K562 (cell line): Measurements from ENCODE around the gene VAMP8. TPM values are rescaled to one million over a fixed set of nuclear protein-coding genes. Genes with fewer than 3 reads are reported as not detected.

Experiments
- ATAC-seq: fragments of 200-7000 bp; cut with Tn5 transposase; 3 replicates; pipeline ENCODE4 v1.9.1; 2020; ENCODE audit warnings: moderate library complexity
- BruUV-seq: library from RNA; stranded (reverse); fragments of 400-500 nt; replicated peaks from 2 replicates; lab custom pipeline; 2021; lab: Mats Ljungman, UMichigan
- CTCF ChIA-PET: fragments of 300-600 bp; formaldehyde crosslinking; extraction: SDS; loops from one replicate; lab custom pipeline; 2021; ENCODE audit warnings: low intra/inter-chr PET ratio; lab: Yijun Ruan, JAX
- POLR2A ChIA-PET: fragments of 300-600, 350-650 bp; sonication (Branson Sonifier 250); formaldehyde crosslinking; extraction: SDS; loops from one replicate; lab custom pipeline; 2021; ENCODE audit warnings: antibody characterized with exemption, inconsistent platforms; lab: Yijun Ruan, JAX
- DNase-seq, 4 experiments: peaks; one replicate each; pipeline versions ENCODE4 v3.0.0 to v3.0.0-alpha.2; 2011 to 2018; ENCODE audit warnings: low spot score in 3 of 4, mixed read lengths in 3 of 4; ENCODE audit errors: extremely low read depth in 1 of 4
- FAIRE-seq: peaks from 2 replicates; lab custom pipeline; 2011; peaks lifted over from hg19 to GRCh38; lab: Jason Lieb, UNC
- H2AFZ ChIP-seq: 2 replicates; pipeline ENCODE4 v1.6.0; 2011; ENCODE audit warnings: low read depth, low read length, control low read depth, inconsistent platforms
- H3K27ac ChIP-seq: fragments of 200-600 bp; 3 replicates; pipeline ENCODE4 v1.8.0; 2011; ENCODE audit warnings: low read depth, mild to moderate bottlenecking, control low read depth, inconsistent platforms, low read length, moderate library complexity, mixed read lengths; ENCODE audit errors: extremely low read depth
- H3K27me3 ChIP-seq, 2 experiments: fragments of 300-600 bp in 1 of 2; 2 replicates in 1 of 2; 3 replicates in 1 of 2; pipeline versions ENCODE4 v1.6.0 to v1.8.0; 2011; ENCODE audit warnings: inconsistent platforms in 2 of 2, low read length in 2 of 2, mild to moderate bottlenecking in 1 of 2, mixed read lengths in 1 of 2, moderate library complexity in 1 of 2; ENCODE audit not compliant: control insufficient read depth in 2 of 2, insufficient read depth in 2 of 2
- H3K36me3 ChIP-seq: fragments of 300-600 bp; 3 replicates; pipeline ENCODE4 v1.8.0; 2011; ENCODE audit warnings: mild to moderate bottlenecking, low read length, inconsistent platforms; ENCODE audit not compliant: control insufficient read depth, insufficient read depth
- H3K4me1 ChIP-seq, 2 experiments: fragments of 200-600 bp in 1 of 2; replicated peaks in 1 of 2; 2 replicates in 1 of 2; 3 replicates in 1 of 2; pipeline versions ENCODE4 v1.5.1 to v1.8.0; 2011; ENCODE audit warnings: inconsistent platforms in 2 of 2, low read length in 2 of 2, mild to moderate bottlenecking in 1 of 2, mixed read lengths in 1 of 2, moderate library complexity in 1 of 2; ENCODE audit not compliant: control insufficient read depth in 2 of 2, insufficient read depth in 2 of 2
- H3K4me2 ChIP-seq: 2 replicates; pipeline ENCODE4 v1.6.1; 2011; ENCODE audit warnings: low read length, control low read depth, inconsistent platforms, mixed read lengths; ENCODE audit not compliant: insufficient read depth
- H3K4me3 ChIP-seq: fragments of 200-600 bp; sonication (generic), shearing (Covaris generic); 2 replicates; pipeline ENCODE4 v1.5.1; 2016; ENCODE audit warnings: control low read depth, inconsistent platforms
- H3K79me2 ChIP-seq: fragments of 200-600 bp; 3 replicates; pipeline ENCODE4 v1.8.0; 2011; ENCODE audit warnings: low read length, inconsistent platforms; ENCODE audit not compliant: control insufficient read depth, insufficient read depth
- H3K9ac ChIP-seq, 2 experiments: 2 replicates each; pipeline versions ENCODE4 v1.6.0 to v1.6.1; 2011; ENCODE audit warnings: low read depth in 2 of 2, low read length in 2 of 2, control low read depth in 1 of 2, inconsistent platforms in 1 of 2, mild to moderate bottlenecking in 1 of 2, mixed read lengths in 1 of 2; ENCODE audit not compliant: insufficient read depth in 1 of 2
- H3K9me1 ChIP-seq: one replicate; pipeline ENCODE4 v1.6.0; 2011; ENCODE audit warnings: inconsistent platforms, mild to moderate bottlenecking, low read length, moderate library complexity; ENCODE audit not compliant: control insufficient read depth, insufficient read depth
- H3K9me3 ChIP-seq: replicated peaks from 2 replicates; pipeline ENCODE4 v1.5.1; 2011; ENCODE audit warnings: low read depth, low read length, inconsistent platforms; ENCODE audit not compliant: control insufficient read depth, insufficient read depth
- H4K20me1 ChIP-seq: replicated peaks from 2 replicates; pipeline ENCODE4 v1.6.1; 2011; ENCODE audit warnings: low read length, inconsistent platforms, mixed read lengths; ENCODE audit not compliant: control insufficient read depth, insufficient read depth
- JUN ChIP-seq, 2 experiments: sonication (generic) in 1 of 2; formaldehyde crosslinking in 1 of 2; IDR thresholded peaks; 2 replicates each; pipeline versions ENCODE4 v1.6.1 to v1.8.0; 2012 to 2022; ENCODE audit warnings: borderline replicate concordance in 2 of 2, mild to moderate bottlenecking in 2 of 2, improper control_type of control experiment in 1 of 2, low read depth in 1 of 2, low read length in 1 of 2, missing genetic modification reagents in 1 of 2
- POLR2G ChIP-seq: fragments of 200-400 bp; formaldehyde crosslinking; IDR thresholded peaks from 2 replicates; pipeline ENCODE4 v1.6.1; 2017; ENCODE audit warnings: low read depth, mild to moderate bottlenecking, antibody characterized with exemption, low read length, moderate library complexity
- RBFOX2 ChIP-seq: fragments of 200-400 bp; formaldehyde crosslinking; IDR thresholded peaks from 2 replicates; pipeline ENCODE4 v1.6.1; 2017; ENCODE audit warnings: low read depth, mild to moderate bottlenecking, low read length, moderate library complexity
- WGBS: fragments of 100-300 bp; shearing (Covaris generic); methylation state at CpG from one replicate; pipeline ENCODE4 v1.1.6; 2016; ENCODE audit warnings: low coverage, mixed read lengths; ENCODE audit not compliant: insufficient coverage; ENCODE audit errors: missing lambda C conversion rate; 5-methylcytosine and 5-hydroxymethylcytosine counted together
- in situ Hi-C: fragments of 300-500 bp; cut with MboI; formaldehyde crosslinking; loops from 4 replicates; pipeline ENCODE4 v1.15.0; 2018; ENCODE audit warnings: inconsistent platforms, mixed read lengths
- intact Hi-C: fragments of 100-400 bp; cut with micrococcal nuclease; formaldehyde crosslinking; loops from 2 replicates; pipeline ENCODE4 v1.14.2; 2022
- polyA plus RNA-seq, 8 experiments: library from polyadenylated mRNA; depleted of rRNA in 4 of 8; stranded (reverse) in 5 of 8; unstranded in 3 of 8; fragments of >200 nt; fragmentation: Nextera tagmentation in 2 of 8; fragmentation: Illumina TruSeq in 1 of 8; extraction: Ambion mirVana in 2 of 8; extraction: Trizol in 1 of 8; gene quantifications; 2 replicates each; pipeline versions ENCODE4 v1.2.1 to v1.2.3, GENCODE V29; 2011 to 2014; ENCODE audit warnings: inconsistent platforms in 1 of 8, missing spikeins in 1 of 8
- total RNA-seq, 7 experiments: library from RNA; depleted of rRNA in 6 of 7; stranded (reverse); fragments of >200 nt in 6 of 7; fragmentation: Illumina TruSeq in 2 of 7; extraction: Trizol in 2 of 7; gene quantifications; 2 replicates each; pipeline versions ENCODE4 v1.2.1 to v1.2.3, GENCODE V29; 2011 to 2021; ENCODE audit warnings: low replicate concordance in 1 of 7
- TF ChIP-seq, protein P1 (sequence below): fragments of 250-450 bp; sonication (Bioruptor Pico); IDR thresholded peaks from 2 replicates; pipeline ENCODE4 v1.4.0; 2020; ENCODE audit warnings: mild to moderate bottlenecking
- TF ChIP-seq, protein P2 (sequence below), 2 experiments: fragments of 450-650 bp; IDR thresholded peaks; 2 replicates each; pipeline ENCODE4 v1.6.1; 2016

Gene VAMP8
- total and polyA plus RNA-seq, 9 of the 15 experiments (the other 6 are each of a cell fraction or from before 2014, with no cell fraction given) = 107 to 571 (median 248) TPM

DNA sequence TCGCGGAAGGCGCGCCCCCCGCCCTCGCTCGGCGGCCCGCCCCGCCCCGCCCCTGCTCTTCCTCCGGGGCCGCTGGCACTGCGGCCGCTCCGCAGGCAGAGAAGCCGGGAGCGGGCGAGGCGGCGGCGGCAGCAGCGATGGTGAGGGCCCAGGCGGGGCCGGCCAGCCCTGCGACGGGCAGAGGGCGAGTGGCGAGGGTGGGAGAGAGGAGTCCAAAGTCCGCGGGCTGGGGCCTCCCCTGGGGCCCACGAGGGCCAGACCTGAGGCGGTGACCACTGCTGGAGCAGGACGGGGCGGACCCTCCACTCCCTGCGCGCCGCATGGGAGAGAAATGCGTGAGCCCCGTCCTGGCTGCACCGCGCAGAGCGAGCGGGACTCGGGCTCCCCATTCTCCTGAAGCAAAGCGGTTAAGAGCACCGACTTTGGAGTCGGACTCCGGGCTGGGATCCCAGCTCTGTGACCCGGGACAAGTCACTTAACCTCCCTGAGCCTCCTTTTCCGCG, 7.0 kb downstream of the VAMP8 start, which contains the start of gene VAMP5:
Gene VAMP5 (plus strand): TSS at position 78 of the 503 bp plus-strand sequence. CDS start 60 bp downstream, at position 138.
- BruUV-seq = no TSS peak
- ChIA-PET POLR2A (interaction anchor here (1.1 to 2.3 kb wide), 3 partner anchors 10 to 38 kb away, joined by 5 to 8 read pairs (median 6); partner anchors contain the start of gene RNF181), CTCF (no interaction called here)
- in situ Hi-C loops = no loop called here
- ATAC-seq (no peak), DNase-seq (no peak), FAIRE-seq (no peak)
- Histone ChIP-seq H3K4me2 (peak within 1 kb of the TSS; percentile 58), H2AFZ (no peak within 1 kb of the TSS), H3K9me3 (no peaks in the 10 kb centered on the region), H3K9ac (peak within 1 kb of the TSS; percentile 56 to 74; a peak in 2 of 4 replicates), H4K20me1 (no peaks in the 10 kb centered on the region), H3K4me3 (no peak within 1 kb of the TSS), H3K27ac (peak within 1 kb of the TSS; percentile 81), H3K4me1 (peaks cover 39 to 50% of the 10 kb centered on the region in 2 experiments), H3K9me1 (peaks cover 11% of the 10 kb centered on the region), H3K27me3 (no peaks in the 10 kb centered on the region), H3K79me2 (peaks cover 9% of the 10 kb centered on the region), H3K36me3 (peaks cover 42% of the 10 kb centered on the region; the same call in 2 of the 3 replicates)
- TF ChIP-seq RBFOX2 (peak; percentile 59), POLR2G (peak; percentile 58), JUN (IDR thresholded peaks at IDR 0.05; ENCODE audit: borderline replicate concordance, low read depth, low read length) (no peak), JUN (CRISPR knock-in tag; IDR thresholded peaks at IDR 0.05; ENCODE audit: borderline replicate concordance) (no peak)
- TF ChIP-seq, protein P1, sequence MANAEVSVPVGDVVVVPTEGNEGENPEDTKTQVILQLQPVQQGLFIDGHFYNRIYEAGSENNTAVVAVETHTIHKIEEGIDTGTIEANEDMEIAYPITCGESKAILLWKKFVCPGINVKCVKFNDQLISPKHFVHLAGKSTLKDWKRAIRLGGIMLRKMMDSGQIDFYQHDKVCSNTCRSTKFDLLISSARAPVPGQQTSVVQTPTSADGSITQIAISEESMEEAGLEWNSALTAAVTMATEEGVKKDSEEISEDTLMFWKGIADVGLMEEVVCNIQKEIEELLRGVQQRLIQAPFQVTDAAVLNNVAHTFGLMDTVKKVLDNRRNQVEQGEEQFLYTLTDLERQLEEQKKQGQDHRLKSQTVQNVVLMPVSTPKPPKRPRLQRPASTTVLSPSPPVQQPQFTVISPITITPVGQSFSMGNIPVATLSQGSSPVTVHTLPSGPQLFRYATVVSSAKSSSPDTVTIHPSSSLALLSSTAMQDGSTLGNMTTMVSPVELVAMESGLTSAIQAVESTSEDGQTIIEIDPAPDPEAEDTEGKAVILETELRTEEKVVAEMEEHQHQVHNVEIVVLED (CRISPR knock-in tag) = no peak
- TF ChIP-seq, protein P2, sequence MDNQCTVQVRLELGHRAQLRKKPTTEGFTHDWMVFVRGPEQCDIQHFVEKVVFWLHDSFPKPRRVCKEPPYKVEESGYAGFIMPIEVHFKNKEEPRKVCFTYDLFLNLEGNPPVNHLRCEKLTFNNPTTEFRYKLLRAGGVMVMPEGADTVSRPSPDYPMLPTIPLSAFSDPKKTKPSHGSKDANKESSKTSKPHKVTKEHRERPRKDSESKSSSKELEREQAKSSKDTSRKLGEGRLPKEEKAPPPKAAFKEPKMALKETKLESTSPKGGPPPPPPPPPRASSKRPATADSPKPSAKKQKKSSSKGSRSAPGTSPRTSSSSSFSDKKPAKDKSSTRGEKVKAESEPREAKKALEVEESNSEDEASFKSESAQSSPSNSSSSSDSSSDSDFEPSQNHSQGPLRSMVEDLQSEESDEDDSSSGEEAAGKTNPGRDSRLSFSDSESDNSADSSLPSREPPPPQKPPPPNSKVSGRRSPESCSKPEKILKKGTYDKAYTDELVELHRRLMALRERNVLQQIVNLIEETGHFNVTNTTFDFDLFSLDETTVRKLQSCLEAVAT (IDR thresholded peaks at IDR 0.05) = peak in 1 of 2 experiments; percentile 75; a peak in 1 of 4 replicates
- WGBS = 86% methylated on average over 16 of the region's 52 CpGs
- intact Hi-C loops = no loop called here
